GM12891 (cell line): Measurements from ENCODE around the gene TFPI.
"Not testable (repeated sequence)": the region's sequence is repeated elsewhere in the genome, so short reads cannot be mapped to it uniquely, and the experiment has no call there.

Experiments used
- DNase-seq: peaks from one replicate; pipeline ENCODE4 v3.0.0; 2011; ENCODE audit warnings: low spot score; ENCODE audit not compliant: insufficient read length
- FAIRE-seq: peaks from 2 replicates; lab custom pipeline; 2011; peaks lifted over from hg19 to GRCh38; lab: Jason Lieb, UNC
- PAX5 ChIP-seq: IDR thresholded peaks from 2 replicates; pipeline ENCODE4 v1.6.1; 2011; ENCODE audit warnings: low read length, moderate library complexity, mild to moderate bottlenecking; ENCODE audit not compliant: insufficient read depth, severe bottlenecking
- POLR2A ChIP-seq: IDR thresholded peaks from 2 replicates; pipeline ENCODE4 v1.6.1; 2011; ENCODE audit warnings: low read depth, low read length, control low read depth
- POLR2AphosphoS5 ChIP-seq: IDR thresholded peaks from 2 replicates; pipeline ENCODE4 v1.6.1; 2011; ENCODE audit warnings: low read depth, low read length, control low read depth
- POU2F2 ChIP-seq: IDR thresholded peaks from 2 replicates; pipeline ENCODE4 v1.6.1; 2011; ENCODE audit warnings: low read depth, mild to moderate bottlenecking, control low read depth, low read length, moderate library complexity
- SPI1 ChIP-seq: IDR thresholded peaks from 2 replicates; pipeline ENCODE4 v1.6.1; 2011; ENCODE audit warnings: low read depth, low read length, control low read depth
- TAF1 ChIP-seq: IDR thresholded peaks from 2 replicates; pipeline ENCODE4 v1.6.1; 2011; ENCODE audit warnings: low read depth, low read length, control low read depth

Gene TFPI

DNA sequence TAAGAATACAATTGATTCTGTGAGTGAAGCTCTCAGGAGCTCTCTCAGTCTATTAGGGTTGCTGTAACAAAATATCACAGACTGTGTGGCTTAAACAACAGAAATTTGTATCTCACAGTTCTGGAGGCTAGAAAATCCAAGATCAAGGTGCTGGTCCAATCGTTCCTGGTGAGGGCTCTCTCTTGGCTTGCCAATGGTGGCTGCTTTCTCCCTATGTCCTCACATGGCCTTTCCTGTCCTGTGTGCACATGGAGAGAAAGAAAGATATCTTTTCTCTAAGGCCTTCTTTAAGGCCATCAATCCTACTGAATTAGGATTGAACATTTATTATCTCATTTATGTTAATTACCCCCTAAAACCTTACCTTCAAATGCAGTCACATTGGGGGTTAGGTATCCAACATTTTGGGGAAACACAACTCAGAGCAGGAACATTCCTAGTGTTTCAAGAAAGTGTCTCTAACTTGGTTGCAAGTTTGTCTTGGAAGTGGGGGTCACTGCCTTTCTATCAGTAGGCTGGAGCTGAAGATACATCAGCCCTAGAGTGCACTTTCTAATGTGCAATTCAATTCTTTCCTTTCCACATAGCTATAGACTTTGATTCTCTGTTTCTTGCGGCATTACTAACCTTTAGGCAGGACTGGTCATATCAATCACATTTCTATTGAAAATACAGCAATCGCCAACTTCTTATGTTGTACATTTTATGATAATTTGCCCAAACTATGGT, 24.8 kb downstream of the TFPI start:
- FAIRE-seq (no peak), DNase-seq (no peak)
- no peak for TF ChIP-seq PAX5
- no peak for TF ChIP-seq SPI1
- TF ChIP-seq POLR2AphosphoS5, result no peak
- no peak for TF ChIP-seq TAF1
- no peak for TF ChIP-seq POU2F2
- no peak for TF ChIP-seq POLR2A

DNA sequence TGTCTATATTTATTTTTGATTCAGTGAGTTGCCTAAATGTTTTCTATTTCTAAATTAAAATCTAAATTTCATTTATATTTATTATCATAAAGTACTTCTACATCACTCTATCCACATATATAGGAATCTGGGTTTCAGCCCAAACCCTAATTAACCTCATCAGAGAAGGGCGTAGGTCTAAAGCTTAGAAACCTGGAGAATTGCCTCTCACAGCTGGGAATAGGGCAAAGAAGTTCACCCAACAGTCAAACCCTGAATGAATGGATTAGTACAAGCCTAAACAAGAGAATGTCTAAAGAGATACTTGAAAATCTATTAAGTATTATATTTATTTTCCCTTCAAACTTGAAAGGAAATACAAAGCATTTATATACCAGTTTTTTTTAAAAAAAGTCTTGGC, 26.2 kb downstream of the TFPI start:
- TF ChIP-seq TAF1 (no peak), POU2F2 (no peak)
- FAIRE-seq (no peak), DNase-seq (no peak)

DNA sequence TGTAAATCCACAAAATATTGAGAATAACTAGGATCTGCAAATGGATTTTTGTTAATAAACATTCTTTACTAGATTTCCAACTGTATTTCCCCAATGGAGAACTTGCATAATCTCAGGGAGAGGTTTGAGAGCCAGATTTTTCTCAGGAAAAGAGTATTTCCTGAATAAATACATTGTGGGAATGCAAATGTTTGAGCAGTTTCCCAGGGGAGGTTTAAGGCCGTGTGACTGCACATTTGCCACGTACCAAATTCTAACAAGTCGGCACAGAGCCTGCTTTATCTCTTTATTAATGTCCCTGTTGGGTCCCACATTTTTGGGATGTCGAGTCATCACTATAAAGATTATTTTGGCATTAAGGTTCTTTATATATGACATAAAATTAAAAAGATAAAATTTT, 27.0 kb downstream of the TFPI start:
- DNase-seq (no peak), FAIRE-seq (no peak)
- TF ChIP-seq PAX5 (no peak), SPI1 (no peak), POLR2A (no peak), TAF1 (no peak), POU2F2 (no peak), POLR2AphosphoS5 (no peak)

DNA sequence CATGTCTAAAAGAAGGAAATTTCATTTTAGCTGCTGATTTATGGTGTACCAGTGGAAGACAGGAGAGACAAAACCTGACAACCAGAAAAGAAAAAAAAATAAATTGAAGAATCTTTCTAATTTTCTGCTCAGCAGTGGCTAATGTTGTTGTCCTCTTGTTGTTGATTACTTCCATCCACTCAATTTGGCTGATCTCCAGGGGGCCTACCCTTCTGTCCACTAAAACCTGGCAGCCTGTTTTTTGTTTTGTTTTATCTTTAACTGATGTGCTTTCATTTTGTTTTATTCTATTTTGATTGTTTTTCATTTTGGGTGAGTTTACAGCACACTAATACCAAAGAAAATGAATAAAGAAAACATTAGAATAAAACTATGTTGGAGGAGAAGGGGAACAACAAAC, 27.4 kb downstream of the TFPI start:
- DNase-seq, result no peak
- TF ChIP-seq POLR2AphosphoS5, result no peak
- no peak for TF ChIP-seq PAX5
- TF ChIP-seq SPI1, result no peak
- TF ChIP-seq POLR2A, result no peak
- TF ChIP-seq POU2F2, result no peak
- FAIRE-seq, result no peak

DNA sequence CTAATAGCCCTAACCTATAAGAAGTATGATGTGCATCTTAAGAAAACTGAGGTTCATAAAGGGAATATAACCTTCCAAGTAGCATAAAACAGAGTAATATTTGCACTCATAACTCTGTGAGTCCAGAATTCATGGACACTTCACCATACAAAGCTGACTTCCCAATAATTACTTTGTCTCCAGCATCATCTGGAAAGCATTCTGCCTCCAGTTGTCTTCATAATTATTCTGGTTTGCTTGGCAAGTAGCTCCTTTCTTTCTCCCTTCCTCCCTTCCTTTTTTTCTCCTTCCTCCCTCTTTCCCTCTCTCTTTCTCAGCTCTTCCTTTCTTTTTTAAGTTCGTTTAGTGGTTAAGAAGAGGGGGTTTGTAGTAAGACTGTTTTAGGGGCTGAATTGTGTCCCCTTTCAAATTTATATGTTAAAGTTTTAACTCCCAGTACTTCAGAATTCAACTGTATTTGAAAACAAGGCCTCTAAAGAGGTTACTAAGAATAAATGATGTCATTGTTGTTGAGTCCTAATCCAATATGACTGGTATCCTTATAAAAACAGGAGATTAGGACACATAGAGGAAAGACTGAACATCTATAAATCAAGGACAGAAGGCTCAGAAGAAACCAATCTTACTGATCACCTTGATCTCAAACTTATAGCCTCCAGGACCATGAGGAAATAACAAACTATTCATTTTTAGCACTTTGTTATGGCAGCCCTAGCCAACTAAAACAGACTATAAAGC, 28.9 kb downstream of the TFPI start:
- TF ChIP-seq TAF1 (no peak), SPI1 (no peak), PAX5 (no peak), POLR2AphosphoS5 (no peak), POU2F2 (no peak), POLR2A (no peak)
- DNase-seq (no peak), FAIRE-seq (no peak)

DNA sequence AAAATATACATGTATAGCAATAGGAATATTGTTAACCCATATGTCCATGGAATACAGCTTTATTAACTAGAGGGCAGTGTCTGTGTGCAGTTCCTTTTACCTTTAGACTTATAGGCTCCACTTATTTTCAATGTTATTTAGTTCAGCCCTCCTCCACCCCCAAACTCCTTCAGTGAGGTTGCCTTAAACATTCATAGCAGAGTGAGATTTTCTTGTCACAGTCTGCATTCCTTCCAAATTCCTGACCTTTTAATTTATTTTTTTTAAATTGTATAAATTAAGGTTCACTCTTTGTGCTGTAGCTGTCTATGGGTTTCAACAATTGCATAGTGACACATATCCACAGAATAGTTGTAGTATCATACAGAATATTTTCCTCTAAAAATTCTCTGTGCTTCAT, 30.9 kb downstream of the TFPI start:
- no peak for DNase-seq
- TF ChIP-seq PAX5, result no peak
- no peak for TF ChIP-seq POLR2A
- TF ChIP-seq TAF1, result no peak
- TF ChIP-seq POLR2AphosphoS5, result no peak
- no peak for TF ChIP-seq SPI1
- no peak for TF ChIP-seq POU2F2
- FAIRE-seq, result no peak

DNA sequence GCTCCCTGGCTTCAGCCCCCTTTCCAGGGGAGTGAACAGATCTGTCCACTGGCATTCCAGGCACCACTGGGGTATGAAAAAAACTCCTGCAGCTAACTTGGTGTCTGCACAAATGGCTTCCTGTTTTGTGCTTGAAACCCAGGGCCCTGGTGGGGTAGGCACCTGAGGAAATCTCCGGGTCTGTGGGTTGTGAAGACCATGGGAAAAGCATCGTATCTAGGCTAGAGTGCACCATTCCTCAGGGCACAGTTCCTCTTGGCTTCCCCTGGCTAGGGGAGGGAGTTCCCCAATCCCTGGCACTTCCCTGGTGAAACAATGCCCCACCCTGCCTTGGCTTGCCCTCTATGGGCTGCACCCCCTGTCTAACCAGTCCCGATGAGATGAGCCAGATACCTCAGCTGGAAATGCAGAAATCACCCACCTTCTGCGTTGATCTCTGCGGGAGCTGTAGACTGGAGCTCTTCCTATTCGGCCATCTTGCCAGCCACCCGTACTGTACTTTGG, 34.1 kb downstream of the TFPI start:
- no peak for FAIRE-seq
- no peak for DNase-seq
- TF ChIP-seq POLR2AphosphoS5, result no peak
- TF ChIP-seq POU2F2, result no peak
- TF ChIP-seq PAX5, result no peak
- no peak for TF ChIP-seq SPI1
- no peak for TF ChIP-seq TAF1
- no peak for TF ChIP-seq POLR2A

DNA sequence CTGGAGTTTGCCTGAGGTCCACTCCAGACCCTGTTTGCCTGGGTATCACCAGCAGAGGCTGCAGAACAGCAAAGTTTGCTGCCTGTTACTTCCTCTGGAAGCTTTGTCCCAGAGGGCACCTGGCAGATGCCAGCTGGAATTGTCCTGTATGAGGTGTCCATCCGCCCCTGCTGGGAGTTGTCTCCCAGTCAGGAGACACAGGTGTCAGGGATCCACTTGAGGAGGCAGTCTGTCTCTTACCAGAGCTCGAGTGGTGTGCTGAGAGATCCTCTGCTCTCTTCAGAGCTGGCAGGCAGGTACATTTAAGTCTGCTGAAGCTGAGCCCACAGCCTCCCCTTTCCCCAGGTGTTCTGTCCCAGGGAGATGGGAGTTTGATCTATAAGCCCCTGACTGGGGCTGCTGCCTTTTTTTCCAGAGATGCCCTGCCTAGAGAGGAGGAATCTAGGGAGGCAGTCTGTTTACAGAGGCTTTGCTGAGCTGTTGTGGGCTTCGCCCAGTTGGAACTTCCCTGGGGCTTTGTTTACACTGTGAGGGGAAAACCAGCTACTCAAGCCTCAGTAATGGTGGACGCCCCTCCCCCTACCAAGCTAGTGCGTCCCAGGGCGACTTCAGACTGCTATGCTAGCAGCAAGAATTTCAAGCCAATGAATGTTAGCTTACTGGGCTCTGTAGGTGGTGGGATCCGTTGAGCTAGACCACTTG, 34.7 kb downstream of the TFPI start:
- no peak for FAIRE-seq
- no peak for DNase-seq
- TF ChIP-seq POLR2A (no peak), POU2F2 (no peak), SPI1 (no peak), PAX5 (no peak), POLR2AphosphoS5 (no peak), TAF1 (no peak)

DNA sequence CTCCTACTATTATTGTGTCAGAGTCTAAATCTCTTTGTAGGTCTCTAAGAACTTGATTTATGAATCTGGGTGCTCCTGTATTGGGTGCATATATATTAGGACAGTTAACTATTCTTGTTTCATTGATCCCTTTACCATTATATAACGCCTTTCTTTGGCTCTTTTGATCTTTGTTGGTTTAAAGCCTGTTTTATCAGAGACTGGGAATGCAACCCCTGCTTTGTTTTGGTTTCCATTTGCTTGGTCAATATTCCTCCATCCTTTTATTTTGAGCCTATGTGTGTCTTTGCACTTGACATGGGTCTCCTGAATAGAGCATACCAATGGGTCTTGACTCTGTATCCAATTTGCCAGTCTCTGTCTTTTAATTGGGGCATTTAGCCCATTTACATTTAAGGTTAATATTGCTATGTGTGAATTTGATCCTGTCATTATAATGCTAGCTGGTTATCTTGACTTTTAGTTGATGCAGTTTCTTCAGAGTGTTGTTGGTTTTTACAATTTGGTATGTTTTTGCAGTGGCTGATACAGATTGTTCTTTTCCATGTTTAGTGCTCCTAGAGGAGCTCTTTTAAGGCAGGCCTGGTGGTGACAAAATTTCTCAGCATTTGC, 36.4 kb downstream of the TFPI start:
- not testable (repeated sequence) for DNase-seq, FAIRE-seq

DNA sequence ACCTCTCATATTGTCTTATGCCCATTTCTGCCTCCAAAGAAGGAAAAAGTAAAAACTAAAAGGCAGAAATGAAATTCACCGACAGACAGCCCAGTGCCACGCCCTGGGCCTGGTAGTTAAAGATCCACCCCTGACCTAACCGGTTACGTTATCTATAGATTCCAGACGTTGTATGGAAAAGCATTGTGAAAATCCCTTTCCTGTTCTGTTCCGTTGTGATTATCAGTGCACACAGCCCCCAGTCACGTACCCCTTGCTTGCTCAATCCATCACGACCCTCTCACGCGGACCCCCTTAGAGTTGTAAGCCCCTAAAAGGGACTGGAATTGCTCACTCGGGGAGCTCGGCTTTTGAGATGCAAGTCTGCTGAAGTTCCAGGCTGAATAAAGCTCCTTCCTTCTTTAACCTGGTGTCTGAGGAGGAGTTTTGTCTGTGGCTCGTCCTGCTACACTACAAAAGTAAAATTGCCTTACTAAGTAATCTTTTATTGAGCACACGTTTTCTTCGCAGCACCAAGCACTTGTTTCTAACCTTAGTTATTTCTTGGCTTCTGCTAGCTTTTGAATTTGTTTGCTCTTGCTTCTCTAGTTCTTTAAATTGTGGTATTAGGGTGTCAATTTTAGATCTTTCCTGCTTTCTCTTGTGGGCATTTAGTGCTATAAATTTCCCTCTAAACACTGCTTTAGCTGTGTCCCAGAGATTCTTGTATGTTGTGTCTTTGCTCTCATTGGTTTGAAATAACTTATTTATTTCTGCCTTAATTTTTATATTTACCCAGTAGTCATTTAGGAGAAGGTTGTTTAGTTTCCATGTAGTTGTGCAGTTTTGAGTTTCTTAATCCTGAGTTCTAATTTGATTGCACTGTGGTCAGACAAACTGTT, 37.4 kb downstream of the TFPI start:
- not testable (repeated sequence) for DNase-seq, FAIRE-seq
